GM19372 (cell line): ENCODE data around the gene UBR1.
"Not testable (repeated sequence)": the region's sequence is repeated elsewhere in the genome, so short reads cannot be mapped to it uniquely, and the experiment has no call there.

Experiments
- ATAC-seq: cut with Tn5 transposase; IDR thresholded peaks from one replicate; pipeline ENCODE4 v1.9.1; 2021; ENCODE audit warnings: mild to moderate bottlenecking, low read depth, moderate library complexity; ENCODE audit not compliant: unreplicated experiment

UBR1 gene

GRCh38 chr15:43105778-43106485 is at the start of gene UBR1:
UBR1 (minus strand) TSS chr15:43106038; CDS start chr15:43106022, 16 bp downstream.
- ATAC-seq = peak; percentile 95

GRCh38 chr15:43153269-43153668 is 47.4 kb upstream of the UBR1 start:
- no peak for ATAC-seq

DNA sequence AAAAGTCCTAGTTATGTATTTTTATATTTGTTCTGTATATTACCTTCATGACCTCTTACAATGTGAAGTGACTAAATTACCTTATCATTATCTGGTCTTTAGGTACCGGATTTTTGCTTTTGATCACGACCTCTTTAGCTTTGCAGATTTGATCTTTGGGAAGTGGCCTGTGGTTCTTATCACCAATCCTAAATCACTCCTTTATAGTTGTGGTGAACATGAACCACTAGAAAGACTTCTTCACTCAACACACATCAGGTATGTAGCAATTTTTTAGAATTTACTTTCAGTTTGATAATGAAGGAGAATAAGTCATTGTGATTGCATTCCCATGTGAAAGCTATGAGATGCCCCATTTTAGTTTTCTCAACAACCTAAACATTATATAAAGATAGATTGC is 45.9 kb upstream of the UBR1 start:
- no peak for ATAC-seq

DNA sequence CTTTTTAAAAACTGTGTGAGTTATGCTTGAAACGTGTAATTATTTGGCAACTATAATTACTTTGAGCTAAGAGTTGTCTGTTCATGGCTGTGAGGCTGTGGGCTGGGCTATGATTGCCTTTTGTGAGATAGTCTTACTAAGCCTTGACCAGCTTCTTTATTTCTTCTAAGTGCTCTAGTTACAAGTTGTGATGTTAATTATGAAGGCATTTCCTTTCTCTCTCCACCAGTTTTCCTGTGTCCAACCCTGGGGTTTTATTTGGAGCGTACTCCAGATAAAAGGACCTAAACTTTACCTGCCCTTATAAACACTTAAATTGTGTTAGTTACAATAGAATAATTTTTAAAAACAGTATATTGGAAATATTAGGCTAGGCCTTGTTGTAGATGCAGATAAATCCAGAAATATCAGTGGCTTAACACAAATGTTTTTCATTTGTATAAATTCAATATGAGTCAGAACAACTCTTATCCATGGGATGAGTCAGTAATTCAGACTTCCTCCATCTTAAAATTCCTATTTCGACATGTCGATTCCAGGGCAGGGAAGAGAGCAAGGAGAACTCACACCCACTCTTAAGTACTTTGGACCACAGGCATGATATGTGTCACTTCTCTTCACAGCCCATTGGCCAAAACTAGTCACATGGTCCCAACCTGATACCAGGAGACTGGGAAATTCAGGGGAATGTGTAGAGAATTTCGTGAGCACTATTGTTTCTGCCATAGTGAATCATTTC is 44.5 kb upstream of the UBR1 start:
- ATAC-seq = no peak

DNA sequence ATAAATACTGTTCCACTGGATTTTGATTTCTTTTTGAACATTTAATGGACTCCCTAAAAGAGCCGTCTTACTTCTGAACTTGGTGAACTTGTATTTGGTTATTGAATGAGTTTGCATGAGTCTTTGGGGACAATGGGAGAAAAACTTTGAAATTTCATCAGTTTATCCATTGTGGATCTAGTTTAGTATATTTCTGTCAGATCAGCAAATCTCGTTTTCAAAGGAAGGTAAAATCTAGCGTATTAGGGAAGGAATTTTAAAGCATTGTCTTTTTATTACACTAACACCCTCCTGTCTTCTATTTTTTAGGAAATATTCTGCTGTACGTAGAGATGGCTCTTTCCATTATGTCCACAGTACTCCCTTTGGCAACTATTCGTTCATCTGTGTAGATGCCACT is 40.3 kb upstream of the UBR1 start:
- ATAC-seq = no peak

GRCh38 chr15:43144512-43144911 is 38.7 kb upstream of the UBR1 start:
- ATAC-seq = no peak

- ATAC-seq = no peak
Observed at GRCh38 chr15:43143203-43143941, 37.5 kb upstream of the UBR1 start.

DNA sequence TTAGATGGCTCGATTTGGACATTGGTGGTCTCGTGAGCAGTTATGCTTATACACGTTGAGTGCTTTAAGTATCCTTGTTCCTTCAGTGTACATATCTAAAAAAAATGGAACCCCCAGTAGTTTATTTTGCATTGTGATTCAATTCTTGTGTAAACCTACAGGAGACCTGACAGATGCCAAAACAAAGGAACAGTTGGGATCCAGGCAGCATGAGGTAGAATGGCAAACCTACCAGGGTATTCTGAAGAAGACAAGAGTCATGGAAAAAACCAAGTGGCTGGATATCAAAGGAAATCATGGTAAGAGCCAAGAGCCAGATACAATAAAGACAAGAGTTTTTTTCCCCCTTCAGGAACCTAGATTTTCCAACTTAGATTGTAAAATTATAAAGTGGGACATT is 29.5 kb upstream of the UBR1 start:
- ATAC-seq = no peak

- ATAC-seq = no peak
Observed at GRCh38 chr15:43134157-43134635, 28.4 kb upstream of the UBR1 start.

DNA sequence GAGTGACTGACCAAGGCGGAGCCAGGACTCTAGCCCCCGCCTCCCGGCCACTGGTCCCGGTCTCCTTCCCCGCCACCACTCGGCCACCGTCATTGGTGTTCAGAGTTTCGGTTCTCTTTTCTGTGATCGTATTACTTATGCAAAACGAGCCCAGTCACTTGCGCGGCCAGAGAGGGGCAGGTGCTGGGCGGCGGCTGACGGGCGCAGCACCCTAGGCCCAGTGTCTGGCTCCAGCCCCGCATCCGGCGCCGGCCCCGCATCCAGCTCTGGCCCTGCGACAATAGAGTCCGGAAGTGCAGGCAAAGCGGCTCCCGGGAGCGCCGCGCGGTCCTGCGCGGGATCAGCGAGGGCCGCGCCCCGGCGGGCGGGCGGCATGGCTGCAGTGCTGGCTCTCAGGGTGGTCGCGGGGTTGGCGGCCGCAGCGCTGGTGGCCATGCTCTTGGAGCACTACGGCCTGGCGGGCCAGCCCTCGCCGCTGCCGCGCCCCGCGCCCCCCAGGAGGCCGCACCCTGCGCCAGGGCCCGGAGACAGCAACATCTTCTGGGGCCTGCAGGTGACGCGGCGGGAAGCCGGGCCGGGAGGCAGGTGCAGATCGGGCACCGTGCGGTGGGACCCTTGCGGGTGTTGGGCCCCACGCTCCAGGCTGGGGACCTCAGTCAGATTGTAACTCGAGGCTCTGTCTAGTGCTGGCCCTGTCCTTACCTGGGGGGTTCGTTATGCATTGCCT is 27.8 kb upstream of the UBR1 start, which contains the start of gene TMEM62:
Gene TMEM62, plus strand, starts transcription at position 157 of the 727 bp plus-strand sequence. Its CDS starts 217 bp downstream, at position 374.
- ATAC-seq = peak; percentile 91

DNA sequence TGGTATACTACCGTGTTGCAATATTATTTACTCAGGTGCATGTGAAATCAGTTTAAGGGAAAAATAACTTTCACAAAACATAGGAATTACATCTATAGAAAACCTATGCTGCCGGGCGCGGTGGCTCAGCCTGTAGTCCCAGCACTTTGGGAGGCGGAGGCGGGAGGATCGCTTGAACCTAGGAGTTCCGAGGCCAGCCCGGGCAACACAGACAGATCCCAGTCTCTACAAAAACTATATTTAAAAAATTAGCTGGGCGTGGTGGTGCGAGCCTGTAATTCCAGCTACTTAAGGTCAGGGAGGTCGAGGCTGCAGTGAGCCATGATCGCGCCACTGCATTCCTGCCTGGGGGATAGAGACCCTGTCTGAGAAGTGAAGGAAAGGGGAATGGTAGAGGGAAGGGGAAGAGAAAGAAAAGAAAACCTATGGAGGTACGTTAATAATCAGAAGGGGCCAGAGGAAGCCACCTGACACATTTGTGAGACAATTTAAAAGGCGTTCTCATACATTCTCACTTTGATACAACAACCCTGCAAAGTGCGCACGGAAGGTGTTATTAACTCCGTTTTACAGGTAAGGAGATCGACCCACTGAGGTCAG is 27.1 kb upstream of the UBR1 start:
- ATAC-seq = no peak

DNA sequence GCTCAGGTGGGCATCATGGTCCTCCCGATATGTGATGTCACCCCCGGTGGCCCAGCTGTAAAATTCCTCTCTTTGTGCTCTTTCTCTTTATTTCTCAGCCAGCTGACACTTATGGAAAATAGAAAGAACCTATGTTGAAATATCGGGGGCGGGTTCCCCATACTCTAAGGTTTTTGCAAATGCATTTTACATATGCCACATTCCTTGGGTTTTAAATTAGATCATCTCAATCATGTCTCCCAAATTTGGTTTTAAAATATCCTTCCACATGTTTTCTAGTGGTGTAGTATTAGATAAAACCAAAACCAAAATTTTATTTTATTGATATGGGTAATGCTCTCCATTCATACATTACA is 23.1 kb upstream of the UBR1 start:
- ATAC-seq = no peak

- not testable (repeated sequence) for ATAC-seq
Observed at GRCh38 chr15:43128174-43128979, 22.5 kb upstream of the UBR1 start.

DNA sequence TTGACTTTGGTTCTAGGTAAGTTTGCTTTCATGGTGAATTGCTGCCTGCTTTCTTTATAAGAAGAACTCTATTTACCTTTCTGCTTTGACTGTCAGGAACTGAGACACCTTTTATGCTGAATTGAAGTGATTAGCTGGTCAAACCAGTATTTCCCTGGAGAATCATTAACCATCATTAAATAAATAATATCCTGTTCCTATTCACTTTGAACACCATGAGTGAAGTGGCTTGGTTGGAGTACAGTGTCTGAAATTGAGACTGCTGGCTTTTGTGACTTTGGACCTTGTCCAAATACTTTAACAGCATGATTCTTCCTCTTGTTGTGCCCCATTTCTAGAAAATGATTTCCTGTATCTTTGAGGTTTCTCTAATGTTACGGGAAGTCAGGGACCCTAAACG is 21.9 kb upstream of the UBR1 start:
- ATAC-seq = no peak

GRCh38 chr15:43126356-43126755 is 20.5 kb upstream of the UBR1 start:
- no peak for ATAC-seq

GRCh38 chr15:43125100-43125661 is 19.3 kb upstream of the UBR1 start:
- no peak for ATAC-seq

DNA sequence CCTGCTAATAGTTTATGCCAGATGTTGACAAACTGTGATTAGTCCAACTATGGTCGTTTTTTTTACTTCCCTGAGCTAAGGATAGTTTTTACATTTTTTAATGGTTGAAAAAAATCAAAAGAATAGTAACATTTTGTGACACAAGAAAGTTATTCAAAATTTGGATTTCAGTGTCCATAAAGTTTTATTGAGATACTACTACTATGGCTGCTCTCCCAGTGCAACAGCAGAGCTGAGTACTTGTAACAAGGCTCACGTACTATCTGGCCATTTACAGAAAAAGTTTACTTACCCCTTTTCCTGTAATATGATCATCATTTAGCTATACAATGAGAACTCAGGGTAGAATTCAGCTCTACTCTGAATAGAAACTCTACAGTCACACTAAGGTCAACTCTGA is 16.0 kb upstream of the UBR1 start:
- ATAC-seq = no peak

DNA sequence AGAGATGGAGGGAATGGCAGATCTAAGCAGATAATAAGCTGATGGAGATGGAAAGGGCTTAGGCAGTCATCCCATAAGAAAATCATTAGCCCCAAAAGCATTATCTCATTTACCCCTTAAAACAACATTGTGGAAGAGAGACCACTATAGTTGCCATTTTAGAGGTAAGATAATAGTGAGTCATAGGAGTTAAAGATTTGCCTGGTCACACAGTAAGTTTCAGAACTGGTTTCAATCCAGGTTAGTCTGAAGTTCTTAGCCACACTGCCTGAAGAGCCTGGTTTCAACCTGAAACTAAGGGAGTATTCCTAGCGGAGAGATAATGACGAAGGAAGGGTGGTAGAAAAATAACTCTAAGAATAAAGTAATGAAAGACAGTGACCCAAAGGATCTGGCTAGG is 13.0 kb upstream of the UBR1 start:
- no peak for ATAC-seq

GRCh38 chr15:43118286-43118685 is 12.4 kb upstream of the UBR1 start:
- ATAC-seq = no peak
